WTC11 (cell line): Measurements from ENCODE around the gene SWT1.

Experiments used
- ESRRA ChIP-seq: sonication (generic); formaldehyde crosslinking; IDR thresholded peaks from 2 replicates; pipeline ENCODE4 v1.8.1; 2022; ENCODE audit warnings: mild to moderate bottlenecking, missing genetic modification reagents, borderline replicate concordance
- SOX15 ChIP-seq: fragments of 250-450 bp; sonication (Bioruptor Pico); IDR thresholded peaks from 2 replicates; pipeline ENCODE4 v1.9.0; 2021; ENCODE audit warnings: mild to moderate bottlenecking
- ZNF263 ChIP-seq: sonication (generic); formaldehyde crosslinking; IDR thresholded peaks from 2 replicates; pipeline ENCODE4 v1.8.1; 2022; ENCODE audit warnings: low read depth, mild to moderate bottlenecking, moderate library complexity, missing genetic modification reagents
- TF ChIP-seq, protein P1 (sequence below): fragments of 200-600 bp; IDR thresholded peaks from 2 replicates; pipeline ENCODE4 v1.8.0; 2022; ENCODE audit warnings: antibody characterized with exemption

DNA sequence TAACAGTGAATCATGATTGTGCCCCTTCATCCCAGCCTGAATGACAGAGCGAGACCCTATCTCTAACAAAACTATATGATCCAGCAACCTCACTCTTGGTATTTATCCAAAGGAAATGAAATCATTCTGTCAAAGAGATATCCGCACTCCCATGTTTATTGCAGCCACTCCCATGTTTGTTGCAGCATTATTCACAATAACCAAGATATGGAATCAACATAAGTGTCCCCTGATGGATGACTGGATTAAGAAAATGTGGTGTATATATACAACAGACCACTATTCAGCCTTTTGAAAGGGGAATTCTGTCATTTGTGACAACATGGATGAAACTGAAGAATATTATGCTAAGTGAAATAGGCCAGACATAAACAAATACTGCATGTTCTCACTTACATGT lies 44.6 kb upstream of the SWT1 start:
- TF ChIP-seq, protein P1, sequence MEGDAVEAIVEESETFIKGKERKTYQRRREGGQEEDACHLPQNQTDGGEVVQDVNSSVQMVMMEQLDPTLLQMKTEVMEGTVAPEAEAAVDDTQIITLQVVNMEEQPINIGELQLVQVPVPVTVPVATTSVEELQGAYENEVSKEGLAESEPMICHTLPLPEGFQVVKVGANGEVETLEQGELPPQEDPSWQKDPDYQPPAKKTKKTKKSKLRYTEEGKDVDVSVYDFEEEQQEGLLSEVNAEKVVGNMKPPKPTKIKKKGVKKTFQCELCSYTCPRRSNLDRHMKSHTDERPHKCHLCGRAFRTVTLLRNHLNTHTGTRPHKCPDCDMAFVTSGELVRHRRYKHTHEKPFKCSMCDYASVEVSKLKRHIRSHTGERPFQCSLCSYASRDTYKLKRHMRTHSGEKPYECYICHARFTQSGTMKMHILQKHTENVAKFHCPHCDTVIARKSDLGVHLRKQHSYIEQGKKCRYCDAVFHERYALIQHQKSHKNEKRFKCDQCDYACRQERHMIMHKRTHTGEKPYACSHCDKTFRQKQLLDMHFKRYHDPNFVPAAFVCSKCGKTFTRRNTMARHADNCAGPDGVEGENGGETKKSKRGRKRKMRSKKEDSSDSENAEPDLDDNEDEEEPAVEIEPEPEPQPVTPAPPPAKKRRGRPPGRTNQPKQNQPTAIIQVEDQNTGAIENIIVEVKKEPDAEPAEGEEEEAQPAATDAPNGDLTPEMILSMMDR = no peak
- TF ChIP-seq ESRRA (CRISPR knock-in tag) (no peak), ZNF263 (CRISPR knock-in tag) (no peak), SOX15 (CRISPR knock-in tag) (no peak)
